Activated T-cell treated with anti-CD3 and anti-CD28 coated beads, Interleukin-2, amount 50 U/mL, for 4 hours (primary cell): Measurements from ENCODE around the gene HDAC9. TPM values are rescaled to one million over a fixed set of nuclear protein-coding genes. Genes with fewer than 3 reads are reported as not detected.
A peak's percentile ranks its signal among the peaks of the same experiment; 100 is the strongest.

Source experiments
- ATAC-seq, 2 donors: fragments of 200-7000 bp; cut with Tn5 transposase; one replicate each; pipeline ENCODE4 v1.10.0; 2021
- DNase-seq: peaks from one replicate; pipeline ENCODE4 v3.0.0-alpha.2; 2020
- H3K27me3 Mint-ChIP-seq: one replicate; pipeline ENCODE4 v1.8.0; 2021; ENCODE audit warnings: low read depth, mixed read lengths
- H3K36me3 Mint-ChIP-seq: one replicate; pipeline ENCODE4 v1.8.0; 2022; ENCODE audit warnings: mixed read lengths; ENCODE audit not compliant: insufficient read depth
- H3K4me1 Mint-ChIP-seq: one replicate; pipeline ENCODE4 v1.8.0; 2021; ENCODE audit warnings: low read depth, mixed read lengths
- H3K4me3 Mint-ChIP-seq: one replicate; pipeline ENCODE4 v1.8.0; 2021; ENCODE audit warnings: mild to moderate bottlenecking, moderate library complexity, mixed read lengths
- H3K9me3 Mint-ChIP-seq: one replicate; pipeline ENCODE4 v1.8.0; 2021; ENCODE audit warnings: mixed read lengths
- total RNA-seq, 3 donors: library from RNA; stranded (reverse); gene quantifications; one replicate each; pipeline ENCODE4 v1.2.1, GENCODE V29; 2021

Gene HDAC9
- total RNA-seq, 3 donors from 2014 or later, result 0.40 to 3.0 (median 0.74) TPM

DNA sequence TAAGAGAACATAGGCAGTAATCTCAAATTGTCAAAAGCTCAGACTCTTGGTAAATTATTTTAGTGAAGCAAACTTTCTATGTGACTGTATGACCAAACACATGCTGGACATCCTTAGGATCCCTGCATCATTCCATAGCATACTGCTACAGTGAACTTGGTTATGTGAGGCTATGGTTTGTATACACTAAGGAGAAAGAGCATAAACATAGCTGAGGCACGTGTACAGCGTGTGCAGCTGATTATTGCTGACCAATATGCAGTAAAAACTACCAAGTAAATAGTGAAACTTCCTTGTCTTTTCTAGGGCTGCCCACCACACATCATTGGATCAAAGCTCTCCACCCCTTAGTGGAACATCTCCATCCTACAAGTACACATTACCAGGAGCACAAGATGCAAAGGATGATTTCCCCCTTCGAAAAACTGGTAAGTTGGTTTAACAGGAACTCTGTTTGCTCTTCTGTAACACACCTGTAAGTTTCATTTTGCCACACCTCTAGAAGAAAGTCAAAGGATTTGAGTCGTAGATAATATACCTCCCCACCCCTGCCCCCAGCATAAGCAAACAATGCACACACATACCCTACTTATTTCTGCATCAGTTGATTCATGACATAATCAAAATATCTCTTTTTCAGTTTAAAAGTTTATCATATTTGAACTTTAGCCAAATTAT is 98.2 kb downstream of the HDAC9 start:
- H3K27me3 Mint-ChIP-seq, result no peaks in the 10 kb centered on the region
- no peak for ATAC-seq
- no peak for DNase-seq
- no peaks in the 10 kb centered on the region for H3K36me3 Mint-ChIP-seq
- H3K9me3 Mint-ChIP-seq, result no peaks in the 10 kb centered on the region
- H3K4me1 Mint-ChIP-seq, result no peaks in the 10 kb centered on the region
- H3K4me3 Mint-ChIP-seq, result no peak overlapping the region

DNA sequence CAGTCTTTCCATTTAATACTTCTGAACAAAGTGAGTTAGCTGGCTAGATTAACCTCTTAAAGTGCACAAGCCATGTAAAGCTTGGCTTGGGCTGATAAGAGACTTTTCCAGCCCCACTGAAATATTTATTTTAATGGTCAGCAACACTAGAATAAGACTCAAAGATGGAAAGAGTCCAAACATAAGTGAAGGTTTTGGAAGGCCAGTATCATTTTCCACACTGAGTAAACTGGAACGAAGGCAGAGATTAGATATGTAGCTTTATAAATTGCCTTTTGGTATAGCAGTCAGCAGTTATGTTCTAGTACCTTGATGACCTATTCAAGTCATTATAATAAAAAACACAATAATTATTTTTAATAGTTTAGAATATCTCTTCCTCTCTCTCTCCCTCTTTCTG is 102.2 kb downstream of the HDAC9 start:
- H3K4me3 Mint-ChIP-seq, result no peak overlapping the region
- no peaks in the 10 kb centered on the region for H3K4me1 Mint-ChIP-seq
- DNase-seq (no peak), ATAC-seq (no peak)
- peaks cover 8% of the 10 kb centered on the region for H3K36me3 Mint-ChIP-seq
- H3K9me3 Mint-ChIP-seq, result peaks cover 16% of the 10 kb centered on the region
- no peaks in the 10 kb centered on the region for H3K27me3 Mint-ChIP-seq

DNA sequence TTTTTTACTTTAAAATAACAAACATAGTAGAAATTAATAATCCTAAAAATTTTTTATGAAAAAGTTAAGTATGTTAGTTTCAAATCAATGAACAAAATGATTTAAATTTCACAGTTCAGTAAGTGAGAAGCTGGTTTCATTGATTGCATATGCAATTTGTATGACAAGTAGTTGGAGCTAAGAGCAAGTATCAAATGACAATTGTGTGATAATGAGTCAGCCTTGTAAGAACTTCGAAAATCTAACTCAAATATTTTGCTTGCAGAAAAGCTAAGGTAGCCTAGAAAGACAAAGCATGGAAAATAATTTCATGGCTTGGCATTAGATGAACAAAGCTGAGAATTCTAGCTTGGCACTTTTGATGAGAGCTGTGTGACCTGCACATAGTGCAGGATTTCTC is 111.5 kb downstream of the HDAC9 start:
- H3K36me3 Mint-ChIP-seq, result peaks cover 5% of the 10 kb centered on the region
- DNase-seq (no peak), ATAC-seq (no peak)
- H3K4me1 Mint-ChIP-seq, result no peaks in the 10 kb centered on the region
- no peak overlapping the region for H3K4me3 Mint-ChIP-seq
- no peaks in the 10 kb centered on the region for H3K27me3 Mint-ChIP-seq
- H3K9me3 Mint-ChIP-seq, result peaks cover 26% of the 10 kb centered on the region

DNA sequence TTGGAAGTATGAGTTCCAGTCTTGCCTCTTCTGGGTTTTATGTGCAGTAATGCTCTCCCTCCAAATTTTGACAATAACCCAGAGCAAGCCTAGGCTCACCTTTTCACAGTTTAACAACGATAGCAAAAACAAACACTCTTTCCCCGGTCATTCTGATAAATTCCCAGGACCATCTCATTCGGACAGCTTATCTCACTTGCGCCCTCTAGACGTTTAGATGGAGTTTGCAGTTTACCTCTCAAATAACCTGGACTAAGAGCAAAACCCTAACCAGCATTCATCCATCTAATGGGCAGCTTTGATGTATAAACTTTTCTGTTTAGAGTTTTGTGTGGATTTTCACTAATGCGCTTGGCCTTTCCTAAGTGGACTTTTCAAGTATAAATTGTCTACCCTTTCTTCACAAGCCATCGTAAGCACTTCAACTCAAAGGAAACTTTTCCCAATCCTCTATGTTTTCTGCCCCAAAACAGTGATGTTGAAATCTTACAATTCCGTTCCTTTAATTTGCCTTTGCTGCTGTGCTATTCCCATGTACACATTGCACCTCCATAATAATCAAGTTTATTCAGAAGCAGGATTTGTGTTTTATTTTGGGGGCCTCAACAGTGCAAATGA is 114.9 kb downstream of the HDAC9 start:
- Mint-ChIP-seq H3K36me3 (no peaks in the 10 kb centered on the region), H3K9me3 (peaks cover 4% of the 10 kb centered on the region), H3K27me3 (no peaks in the 10 kb centered on the region), H3K4me3 (no peak overlapping the region), H3K4me1 (no peaks in the 10 kb centered on the region)
- no peak for ATAC-seq
- DNase-seq, result no peak

DNA sequence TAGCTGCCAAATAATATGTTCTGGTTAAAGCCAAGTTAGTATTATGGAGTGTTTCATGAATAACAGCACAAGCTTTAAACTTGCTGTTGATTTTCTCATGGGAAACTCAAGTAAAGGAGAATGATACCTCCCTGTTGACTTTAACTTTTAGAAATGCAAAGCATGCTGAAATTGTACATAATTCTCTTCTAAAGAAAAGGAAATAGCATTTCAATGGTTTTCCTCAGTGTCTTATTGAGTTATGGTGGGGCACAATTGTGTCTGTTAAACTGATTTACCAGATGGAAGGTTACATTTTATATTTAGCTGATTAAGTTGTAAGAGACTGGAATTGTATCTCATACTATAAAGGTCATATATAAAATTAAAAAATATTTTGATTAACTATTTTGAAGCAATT is 119.3 kb downstream of the HDAC9 start:
- no peak for DNase-seq
- no peaks in the 10 kb centered on the region for H3K9me3 Mint-ChIP-seq
- H3K36me3 Mint-ChIP-seq, result no peaks in the 10 kb centered on the region

DNA sequence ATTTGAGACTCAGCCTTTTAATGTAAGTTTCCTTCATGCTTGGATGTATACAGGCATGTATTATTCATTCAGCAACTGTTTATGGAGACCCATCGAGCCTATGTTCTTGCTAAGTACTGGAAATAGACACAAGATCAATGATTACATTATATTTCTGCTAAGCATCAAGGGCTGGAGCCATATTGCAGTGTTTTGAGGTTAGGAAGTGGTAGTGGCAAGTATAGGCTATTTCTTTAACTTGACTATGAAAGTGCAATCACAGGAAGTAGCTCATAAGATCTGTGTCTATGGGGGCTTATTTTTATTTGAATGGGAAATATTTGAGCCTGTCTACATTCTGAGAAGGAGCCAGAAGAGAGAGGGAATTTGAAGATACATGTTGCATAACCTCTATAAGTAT is 123.8 kb downstream of the HDAC9 start:
- ATAC-seq (no peak), DNase-seq (no peak)
- no peaks in the 10 kb centered on the region for H3K27me3 Mint-ChIP-seq
- H3K4me1 Mint-ChIP-seq, result no peaks in the 10 kb centered on the region
- H3K4me3 Mint-ChIP-seq, result no peak overlapping the region
- H3K36me3 Mint-ChIP-seq, result no peaks in the 10 kb centered on the region
- no peaks in the 10 kb centered on the region for H3K9me3 Mint-ChIP-seq

More for the DNA sequence above, 119.3 kb downstream of the HDAC9 start:
- Mint-ChIP-seq H3K4me3 (no peak overlapping the region), H3K4me1 (no peaks in the 10 kb centered on the region), H3K27me3 (no peaks in the 10 kb centered on the region)
- no peak for ATAC-seq

DNA sequence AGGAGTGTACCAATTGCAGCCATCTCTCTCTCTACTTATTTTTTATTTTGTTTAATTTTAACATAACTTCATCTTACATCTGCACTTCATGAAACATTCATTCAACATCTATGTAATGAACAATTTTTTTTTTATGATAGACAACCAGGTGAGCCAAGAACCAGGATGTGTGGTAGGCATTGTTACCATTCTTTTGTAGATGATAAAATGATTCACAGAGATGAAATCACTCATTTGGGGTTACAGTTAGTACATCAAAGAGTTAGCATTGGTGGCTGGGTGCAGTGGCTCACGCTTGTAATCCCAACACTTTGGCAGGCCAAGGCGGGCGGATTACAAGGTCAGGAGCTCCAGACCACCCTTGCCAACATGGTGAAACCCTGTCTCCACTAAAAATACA is 127.8 kb downstream of the HDAC9 start:
- ATAC-seq (no peak), DNase-seq (no peak)
- Mint-ChIP-seq H3K9me3 (no peaks in the 10 kb centered on the region), H3K36me3 (no peaks in the 10 kb centered on the region), H3K4me3 (no peak overlapping the region), H3K4me1 (no peaks in the 10 kb centered on the region), H3K27me3 (no peaks in the 10 kb centered on the region)

DNA sequence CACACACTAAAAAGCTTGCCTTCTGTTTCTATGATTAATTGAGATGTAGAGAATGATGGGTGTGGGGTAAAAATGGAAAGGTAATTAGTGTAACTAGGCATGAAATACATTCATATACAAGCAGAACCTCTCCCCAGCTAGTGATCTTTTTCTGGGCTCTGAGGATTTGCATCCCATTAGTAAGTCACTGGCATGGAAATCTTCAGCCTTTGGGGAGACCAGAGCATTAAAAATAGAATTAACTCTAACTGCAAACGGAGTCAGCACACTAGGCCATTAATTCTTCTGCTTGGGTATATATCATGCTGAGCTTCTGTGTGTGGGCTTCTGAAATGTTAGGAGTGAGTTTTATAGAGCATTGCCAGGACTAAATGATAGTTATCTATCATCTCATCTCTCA is 128.9 kb downstream of the HDAC9 start:
- H3K4me3 Mint-ChIP-seq, result no peak overlapping the region
- no peaks in the 10 kb centered on the region for H3K4me1 Mint-ChIP-seq
- H3K27me3 Mint-ChIP-seq, result no peaks in the 10 kb centered on the region
- DNase-seq (no peak), ATAC-seq (no peak)
- no peaks in the 10 kb centered on the region for H3K9me3 Mint-ChIP-seq
- no peaks in the 10 kb centered on the region for H3K36me3 Mint-ChIP-seq

DNA sequence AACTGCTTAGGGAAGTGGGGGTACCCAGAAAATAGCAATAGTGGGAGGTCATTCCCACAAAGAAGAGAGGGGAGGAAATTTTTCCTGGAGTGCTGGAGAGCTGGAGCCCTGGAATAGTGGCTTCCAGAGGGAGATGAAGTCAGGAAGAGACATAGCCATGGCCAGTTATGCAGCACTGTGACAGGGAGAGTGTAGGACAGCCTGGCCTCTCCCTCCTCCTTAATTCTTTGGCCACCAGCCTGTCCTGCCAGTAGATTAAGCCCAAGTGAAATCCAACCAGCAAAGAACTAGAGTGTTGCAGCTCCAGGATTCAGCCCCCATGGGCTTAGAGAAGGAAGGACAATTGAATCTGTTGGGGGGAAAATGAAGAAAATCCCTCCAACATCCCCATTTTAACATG is 130.5 kb downstream of the HDAC9 start:
- Mint-ChIP-seq H3K27me3 (no peaks in the 10 kb centered on the region), H3K9me3 (no peaks in the 10 kb centered on the region), H3K4me3 (no peak overlapping the region), H3K36me3 (no peaks in the 10 kb centered on the region), H3K4me1 (no peaks in the 10 kb centered on the region)
- DNase-seq, result no peak
- ATAC-seq, result no peak

DNA sequence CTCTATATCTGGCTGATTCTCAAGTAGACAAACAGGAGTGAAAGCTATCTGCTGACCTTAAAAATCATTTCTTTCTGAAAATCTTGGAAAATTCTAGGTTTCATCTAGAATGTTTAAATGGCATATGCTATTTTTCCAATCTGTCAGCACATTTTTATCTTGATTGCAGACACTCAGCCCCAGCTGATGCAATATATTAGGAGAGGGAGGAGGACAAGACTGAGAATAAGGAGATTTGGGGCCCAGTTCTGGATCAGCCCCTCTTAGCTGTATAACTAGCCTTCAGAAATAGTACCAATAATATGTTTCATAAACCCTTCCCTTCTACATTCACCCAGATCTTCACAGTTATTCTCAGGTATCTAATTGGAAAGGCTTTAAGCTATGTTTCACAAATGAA is 131.2 kb downstream of the HDAC9 start:
- no peaks in the 10 kb centered on the region for H3K36me3 Mint-ChIP-seq

DNA sequence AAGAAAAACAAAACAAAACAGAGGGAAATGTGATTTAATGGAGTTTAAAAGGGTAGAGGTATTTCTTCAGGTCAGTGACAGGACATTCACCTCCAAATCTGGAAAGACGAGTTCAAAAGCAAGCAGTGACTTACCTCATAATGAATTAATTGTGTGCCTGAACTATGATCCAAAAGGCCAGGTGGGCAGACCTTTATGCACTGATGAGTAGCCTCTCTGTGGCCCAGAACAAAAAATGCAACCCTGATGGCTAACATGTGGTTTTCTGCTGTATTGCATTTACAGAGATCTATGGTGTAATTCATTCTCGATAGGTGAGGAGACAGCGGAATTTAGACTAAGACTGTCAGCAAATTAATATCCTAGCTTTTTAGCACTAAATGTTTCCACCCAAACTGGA is 142.0 kb downstream of the HDAC9 start:
- Mint-ChIP-seq H3K4me3 (no peak overlapping the region), H3K9me3 (no peaks in the 10 kb centered on the region), H3K4me1 (peaks cover 2% of the 10 kb centered on the region), H3K36me3 (no peaks in the 10 kb centered on the region), H3K27me3 (no peaks in the 10 kb centered on the region)
- no peak for ATAC-seq
- DNase-seq, result no peak

More for the DNA sequence above, 131.2 kb downstream of the HDAC9 start:
- Mint-ChIP-seq H3K4me1 (no peaks in the 10 kb centered on the region), H3K27me3 (no peaks in the 10 kb centered on the region), H3K9me3 (no peaks in the 10 kb centered on the region), H3K4me3 (no peak overlapping the region)
- DNase-seq, result no peak
- no peak for ATAC-seq

DNA sequence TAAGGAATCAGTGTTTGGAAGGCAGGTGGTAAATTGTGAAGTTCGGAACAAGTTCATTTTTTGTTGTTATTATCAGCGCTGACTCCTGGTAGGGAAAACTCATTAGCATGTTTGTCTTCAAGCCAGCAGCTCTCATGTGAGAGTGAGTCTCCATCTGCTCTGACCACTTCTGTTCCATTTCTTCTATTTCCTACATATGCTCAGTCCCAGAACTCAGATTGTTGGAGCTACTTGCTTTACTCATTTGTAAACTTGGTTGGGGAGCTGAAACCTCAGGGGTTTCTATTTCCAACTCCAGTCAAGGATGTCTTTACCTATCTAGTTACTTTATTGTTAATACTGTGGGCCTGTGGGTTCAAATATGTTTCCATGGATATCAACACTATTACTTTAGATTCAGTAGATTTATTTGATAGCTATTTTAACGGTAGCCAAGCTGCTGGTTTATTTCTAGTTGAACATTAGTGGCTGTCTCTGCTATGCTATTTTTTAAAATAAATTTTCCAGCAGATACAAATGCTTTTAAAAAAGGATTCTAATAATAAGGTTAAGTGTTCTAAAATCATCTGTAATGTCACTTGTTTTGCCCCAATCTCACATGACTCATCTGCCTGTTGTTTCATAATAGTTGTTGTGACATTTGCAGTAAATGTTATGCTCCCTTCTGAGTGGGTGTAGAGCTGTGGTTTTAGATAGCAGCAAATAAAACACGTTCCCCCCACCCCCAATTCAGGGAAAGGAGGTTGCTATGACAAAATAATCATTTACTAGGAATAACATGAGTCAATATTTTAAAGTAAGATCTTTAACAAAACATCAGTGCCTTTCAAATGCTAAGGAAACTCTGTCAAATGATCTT is 143.3 kb downstream of the HDAC9 start:
- peak in 1 of 2 donors; percentile 61 for ATAC-seq
- H3K4me3 Mint-ChIP-seq, result no peak overlapping the region
- H3K4me1 Mint-ChIP-seq, result peaks cover 2% of the 10 kb centered on the region

DNA sequence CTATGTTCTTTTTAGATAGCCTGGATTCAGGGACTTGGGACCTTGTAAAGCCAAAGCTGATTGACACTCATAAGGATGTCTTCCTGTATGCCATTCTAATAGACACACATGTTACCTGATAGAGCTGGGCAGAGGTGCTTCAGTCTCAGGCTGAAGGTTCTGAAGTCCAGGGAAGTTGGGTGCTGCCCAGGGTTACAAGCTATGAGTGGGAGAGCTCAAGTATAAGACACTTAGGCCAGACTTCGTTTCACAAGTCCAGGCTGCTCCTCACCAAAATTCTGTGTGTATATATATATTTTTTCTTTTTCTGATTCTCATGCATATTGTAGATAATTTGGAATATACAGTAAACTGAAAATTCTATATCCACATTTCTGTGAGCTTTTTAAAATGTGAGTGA is 144.2 kb downstream of the HDAC9 start:
- Mint-ChIP-seq H3K27me3 (no peaks in the 10 kb centered on the region), H3K9me3 (no peaks in the 10 kb centered on the region), H3K4me3 (no peak overlapping the region), H3K4me1 (peaks cover 2% of the 10 kb centered on the region), H3K36me3 (no peaks in the 10 kb centered on the region)
- ATAC-seq (no peak), DNase-seq (no peak)

More for the DNA sequence above, 143.3 kb downstream of the HDAC9 start:
- H3K36me3 Mint-ChIP-seq, result no peaks in the 10 kb centered on the region
- no peaks in the 10 kb centered on the region for H3K9me3 Mint-ChIP-seq
- no peak for DNase-seq
- H3K27me3 Mint-ChIP-seq, result no peaks in the 10 kb centered on the region

DNA sequence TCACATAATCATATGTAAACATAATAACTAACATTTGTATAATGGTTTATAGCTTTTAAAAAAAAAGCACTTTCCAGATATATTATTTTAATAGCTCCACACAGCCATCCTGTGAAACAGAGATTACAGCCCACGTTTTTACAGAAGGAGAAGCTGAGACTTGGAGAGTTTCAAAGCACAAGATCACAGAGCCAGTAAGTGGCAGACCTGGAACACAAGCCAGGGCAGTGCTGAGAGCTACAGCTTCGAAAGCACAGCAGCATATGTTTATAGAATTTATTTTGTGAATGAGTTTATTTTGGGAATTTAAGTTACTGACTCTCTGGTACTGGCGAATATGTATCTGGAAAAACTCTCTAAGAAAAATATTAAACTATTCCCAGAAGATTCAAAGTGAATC is 149.4 kb downstream of the HDAC9 start:
- no peaks in the 10 kb centered on the region for H3K9me3 Mint-ChIP-seq
- DNase-seq (no peak), ATAC-seq (no peak)
- H3K4me3 Mint-ChIP-seq, result no peak overlapping the region
- H3K27me3 Mint-ChIP-seq, result no peaks in the 10 kb centered on the region
- no peaks in the 10 kb centered on the region for H3K36me3 Mint-ChIP-seq
- H3K4me1 Mint-ChIP-seq, result no peaks in the 10 kb centered on the region

DNA sequence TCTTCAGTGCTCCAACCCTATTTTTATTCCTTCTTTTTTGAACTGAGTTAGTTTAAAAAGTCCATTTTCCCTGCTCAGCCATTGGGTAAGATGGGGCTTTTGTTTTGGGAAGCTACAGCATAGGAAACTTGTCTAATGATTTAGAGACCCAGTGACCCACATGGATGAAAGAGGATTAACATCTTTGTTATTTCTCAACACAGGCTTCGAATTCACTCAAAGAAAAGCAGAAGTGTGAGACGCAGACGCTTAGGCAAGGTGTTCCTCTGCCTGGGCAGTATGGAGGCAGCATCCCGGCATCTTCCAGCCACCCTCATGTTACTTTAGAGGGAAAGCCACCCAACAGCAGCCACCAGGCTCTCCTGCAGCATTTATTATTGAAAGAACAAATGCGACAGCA is 152.0 kb downstream of the HDAC9 start:
- Mint-ChIP-seq H3K9me3 (no peaks in the 10 kb centered on the region), H3K4me1 (no peaks in the 10 kb centered on the region), H3K27me3 (no peaks in the 10 kb centered on the region), H3K4me3 (no peak overlapping the region), H3K36me3 (no peaks in the 10 kb centered on the region)
- DNase-seq (no peak), ATAC-seq (no peak)
